Stimulated activated CD8-positive, alpha-beta memory T cell treated with anti-CD3 and anti-CD28 coated beads, Interleukin-15, amount 100 ng/mL, for 1 hour (primary cell): Measurements from ENCODE around the gene HNF4A.

Experiments
- DNase-seq: peaks from one replicate; pipeline ENCODE4 v3.0.0-alpha.2; 2020; ENCODE audit warnings: low read depth

The HNF4A gene

DNA sequence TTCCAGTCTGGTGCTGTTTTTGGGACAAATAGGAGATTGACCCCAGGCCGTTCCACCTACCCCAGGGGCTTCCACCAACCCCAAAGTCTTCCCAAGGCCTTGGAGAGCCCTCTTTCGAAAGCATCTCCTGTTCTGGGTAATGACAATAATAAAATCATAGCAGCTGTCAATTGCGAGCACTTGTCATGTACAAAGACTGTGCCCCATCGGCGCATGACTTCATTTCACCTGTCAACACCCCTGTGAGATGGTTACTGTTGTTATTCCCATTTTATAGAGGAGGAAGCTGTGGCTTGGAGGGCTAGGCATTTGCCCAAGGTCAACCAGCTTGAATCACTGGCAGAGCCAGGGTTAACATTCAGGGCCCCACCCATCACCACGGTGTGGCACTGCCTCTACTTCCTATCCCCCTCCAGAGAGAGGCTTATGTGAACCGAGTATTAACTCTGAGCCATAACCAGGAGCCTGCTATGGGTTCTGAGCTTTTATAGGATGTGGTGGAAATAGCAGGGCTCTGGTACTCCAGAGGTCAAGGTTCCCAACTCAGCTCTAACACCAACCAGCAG, 51.2 kb downstream of the HNF4A start:
- DNase-seq, result no peak

DNA sequence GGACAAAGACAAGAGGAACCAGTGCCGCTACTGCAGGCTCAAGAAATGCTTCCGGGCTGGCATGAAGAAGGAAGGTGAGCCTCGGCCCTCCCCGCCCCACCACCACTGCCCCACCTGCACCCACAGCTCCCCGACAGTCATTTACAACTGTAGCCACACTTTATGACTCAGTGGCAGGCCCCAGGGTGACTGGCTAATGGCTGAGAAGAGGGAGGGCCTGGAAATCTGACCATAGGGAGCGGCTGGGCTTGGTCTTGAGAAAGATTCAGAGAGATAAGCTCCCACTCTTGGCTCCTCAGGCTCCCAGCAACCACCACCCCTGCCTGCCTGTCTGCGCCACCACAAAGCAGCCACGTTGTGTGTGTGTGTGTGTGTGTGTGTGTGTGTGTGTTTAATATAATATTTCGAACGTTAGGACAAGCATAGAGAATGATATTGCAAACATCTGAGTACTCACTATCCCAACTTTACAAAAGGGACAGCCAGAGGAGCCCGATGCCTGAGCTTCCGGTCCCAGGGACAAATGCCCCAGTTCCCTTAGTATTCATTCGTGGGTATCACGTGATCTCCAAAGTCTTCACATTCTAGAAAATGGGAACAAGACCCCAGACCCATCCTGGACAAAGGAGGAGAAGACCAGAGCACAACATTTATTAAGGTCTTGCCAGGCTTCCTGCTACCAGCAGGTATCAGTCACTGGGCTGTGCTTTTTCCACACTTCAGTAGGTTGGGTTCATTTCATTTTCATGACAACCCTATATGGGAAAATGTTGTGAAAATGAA, 52.1 kb downstream of the HNF4A start:
- no peak for DNase-seq

DNA sequence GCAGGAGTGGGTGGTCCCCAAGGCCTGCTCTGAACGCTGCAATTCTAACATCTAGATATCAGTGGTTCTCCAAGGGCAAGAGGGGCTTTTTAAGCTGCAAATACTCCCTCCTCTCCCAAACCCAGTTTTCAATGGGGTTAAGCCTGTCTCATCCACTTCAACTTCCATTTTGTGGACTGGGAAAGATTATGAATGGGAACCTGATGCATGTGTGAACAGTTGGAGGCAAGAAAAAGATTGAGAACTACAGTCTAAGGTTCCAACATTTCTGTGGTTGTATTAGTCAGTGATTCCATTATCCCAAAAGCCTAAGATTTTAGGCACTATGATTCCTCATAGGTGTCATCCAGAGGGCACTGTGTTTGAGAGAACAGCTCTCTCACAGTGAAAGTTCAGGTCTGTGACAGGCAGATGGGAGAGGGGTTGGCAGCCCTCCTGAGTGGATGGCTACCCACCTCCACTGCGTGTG, 53.7 kb downstream of the HNF4A start:
- DNase-seq, result no peak

DNA sequence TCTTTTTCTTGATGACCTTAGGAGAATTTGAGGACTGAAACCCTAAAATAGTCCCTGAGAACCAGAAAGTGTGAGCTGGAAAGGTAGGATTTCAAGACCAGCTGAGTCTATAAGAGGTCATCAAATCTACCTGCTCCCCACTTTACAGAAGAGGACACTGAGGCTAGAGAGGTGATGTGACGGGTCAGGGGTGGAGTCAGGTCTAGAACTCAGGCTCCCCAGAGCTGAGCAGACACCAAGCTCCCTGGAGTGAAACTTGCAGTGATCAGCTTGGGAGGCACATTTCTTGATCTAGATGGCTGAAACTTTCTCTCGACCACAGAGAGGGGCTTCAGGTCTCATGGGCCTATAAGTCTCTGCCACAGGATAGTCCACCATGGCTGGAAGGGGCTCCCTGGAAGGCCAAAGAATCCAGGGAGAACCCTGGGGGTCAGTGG, 55.1 kb downstream of the HNF4A start:
- DNase-seq, result no peak

DNA sequence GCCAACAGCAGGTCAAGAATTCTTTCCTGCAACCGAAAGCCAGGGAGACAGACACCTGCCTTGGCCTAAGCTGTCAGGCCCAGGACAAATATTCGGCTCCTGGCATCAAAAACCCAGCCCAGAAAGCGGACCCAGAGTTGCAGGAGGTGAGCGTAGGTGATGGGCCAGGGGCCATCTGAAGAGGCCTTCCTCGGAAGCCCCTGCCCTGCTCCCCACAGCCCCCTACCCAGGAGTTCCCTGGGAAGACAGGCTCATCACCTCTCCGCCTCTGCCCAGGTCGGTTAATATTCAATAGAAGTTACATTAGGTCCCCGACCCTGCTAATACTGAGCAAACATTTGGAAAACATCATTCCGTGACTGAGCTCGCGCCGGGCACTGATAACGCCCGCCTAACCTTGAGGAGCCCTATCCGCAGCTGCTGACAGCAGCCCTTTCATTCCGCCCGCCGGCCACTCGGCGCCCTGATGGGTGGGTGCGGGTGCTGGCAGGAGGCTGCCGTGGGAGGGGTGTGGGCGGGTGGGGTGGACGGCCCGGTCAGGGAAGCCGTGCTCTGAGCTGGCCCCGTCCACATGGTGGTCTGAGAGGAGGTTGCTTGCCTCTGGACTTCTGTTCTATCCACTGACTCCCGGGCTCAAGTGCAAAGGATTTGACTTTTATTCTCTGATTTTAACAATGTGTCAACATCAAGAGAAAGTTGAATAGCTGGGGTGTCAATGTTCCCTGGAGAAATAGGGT, 55.7 kb downstream of the HNF4A start:
- DNase-seq, result no peak

DNA sequence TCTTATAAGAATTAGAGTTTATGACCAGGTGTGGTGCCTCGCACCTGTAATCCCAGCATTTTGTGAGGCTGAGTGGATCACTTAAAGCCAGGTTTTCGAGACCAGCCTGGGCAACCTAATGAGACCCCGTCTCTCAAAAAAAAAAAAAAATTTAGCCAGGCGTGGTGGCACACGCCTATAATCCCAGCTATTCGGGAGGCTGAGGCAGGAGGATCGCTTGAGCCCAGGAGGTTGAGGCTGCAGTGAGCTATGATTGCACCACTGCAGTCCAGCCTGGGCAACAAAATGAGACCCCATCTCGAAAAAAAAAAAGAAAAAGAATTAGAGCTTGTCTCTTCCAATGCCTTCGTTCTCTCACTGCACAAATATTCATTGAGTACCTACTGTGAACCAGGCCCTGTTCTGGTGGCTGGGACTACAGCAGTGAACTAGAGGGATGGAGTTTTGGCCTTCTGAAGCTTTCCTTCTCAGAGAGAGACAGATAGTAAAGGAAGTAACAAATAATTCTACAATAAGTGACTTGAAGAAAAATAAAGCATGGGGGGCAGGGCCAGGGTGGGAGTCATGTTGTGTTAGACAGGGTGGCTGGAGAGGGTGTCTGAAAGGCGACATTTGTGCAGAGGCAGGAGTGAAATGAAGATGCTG, 56.4 kb downstream of the HNF4A start:
- no peak for DNase-seq

DNA sequence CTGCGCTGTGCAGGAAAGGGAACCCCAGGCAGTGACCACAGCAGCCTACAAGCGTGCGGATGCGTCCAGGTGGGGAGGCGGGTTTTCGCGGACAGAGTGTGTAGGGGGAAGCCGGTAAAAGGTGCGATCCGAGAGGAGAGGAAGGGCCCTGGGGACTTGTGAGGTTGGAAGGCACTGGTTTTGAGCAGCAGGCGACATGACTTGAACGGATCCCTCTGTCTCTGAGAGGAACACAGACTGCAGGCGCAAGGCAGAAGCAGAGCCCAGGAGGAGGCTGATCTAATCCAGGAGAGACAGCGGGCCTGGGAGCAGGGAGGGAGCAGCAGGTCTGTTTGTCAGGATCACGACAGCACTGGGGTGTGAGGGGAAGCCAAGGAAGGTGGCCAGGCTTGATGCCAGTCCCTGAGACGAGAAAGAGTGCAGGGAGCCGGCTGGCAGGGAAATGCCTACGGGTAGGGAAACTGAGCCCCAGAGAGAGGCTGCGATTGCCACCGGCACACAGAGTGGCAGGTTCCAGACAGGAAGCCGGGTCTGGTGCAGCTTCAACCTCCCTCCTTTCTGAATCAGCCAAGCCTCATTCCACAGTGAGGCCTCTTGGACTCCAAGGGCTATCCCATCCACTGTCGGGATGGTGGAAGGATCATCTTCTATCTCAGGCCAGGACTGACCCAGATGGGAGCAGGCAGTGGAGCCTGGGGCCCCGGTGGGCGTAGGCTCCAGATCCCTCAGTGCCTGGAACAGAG, 57.1 kb downstream of the HNF4A start:
- DNase-seq, result no peak

DNA sequence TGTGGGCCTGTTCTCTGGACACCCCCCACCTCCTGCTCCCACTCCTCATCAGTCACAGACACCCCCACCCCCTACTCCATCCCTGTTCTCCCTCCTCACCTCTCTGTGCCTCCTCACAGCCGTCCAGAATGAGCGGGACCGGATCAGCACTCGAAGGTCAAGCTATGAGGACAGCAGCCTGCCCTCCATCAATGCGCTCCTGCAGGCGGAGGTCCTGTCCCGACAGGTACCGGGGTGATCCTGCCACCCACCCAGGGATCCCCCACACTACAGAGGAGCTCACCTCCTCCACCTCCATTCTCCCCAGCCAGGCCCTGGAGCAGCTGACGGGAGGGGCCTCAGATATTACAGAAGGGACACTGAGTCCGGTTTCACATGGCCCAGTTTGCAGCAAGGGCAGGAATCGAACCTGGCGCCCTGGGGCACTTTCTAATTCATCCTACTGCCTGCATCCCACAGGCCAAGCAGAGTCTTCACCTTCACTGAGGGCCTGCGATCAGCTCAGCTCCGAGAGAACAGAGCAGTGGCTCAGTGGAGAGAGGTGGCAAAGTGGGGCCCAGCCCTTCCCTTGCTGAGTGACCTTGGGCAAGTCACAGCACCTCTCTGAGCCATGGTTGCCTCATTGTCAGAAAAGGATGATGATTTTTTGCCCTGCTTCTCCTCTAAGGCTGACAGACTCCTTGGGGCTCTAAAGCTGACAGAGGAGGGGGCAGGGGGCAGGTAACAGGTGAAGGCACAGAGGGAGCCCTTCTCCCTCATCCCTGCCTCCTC, 58.3 kb downstream of the HNF4A start:
- DNase-seq, result no peak

DNA sequence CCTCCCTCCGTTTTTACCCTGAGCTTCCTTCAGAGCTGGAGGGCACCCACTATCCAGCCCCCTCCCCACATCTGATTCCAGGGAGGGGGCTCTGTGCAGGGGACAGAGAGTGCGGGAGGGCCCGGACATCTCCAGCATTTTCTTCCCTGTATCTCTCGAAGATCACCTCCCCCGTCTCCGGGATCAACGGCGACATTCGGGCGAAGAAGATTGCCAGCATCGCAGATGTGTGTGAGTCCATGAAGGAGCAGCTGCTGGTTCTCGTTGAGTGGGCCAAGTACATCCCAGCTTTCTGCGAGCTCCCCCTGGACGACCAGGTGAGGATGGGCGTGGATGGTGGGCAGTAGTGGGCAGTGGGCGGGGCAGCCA, 58.8 kb downstream of the HNF4A start:
- no peak for DNase-seq

DNA sequence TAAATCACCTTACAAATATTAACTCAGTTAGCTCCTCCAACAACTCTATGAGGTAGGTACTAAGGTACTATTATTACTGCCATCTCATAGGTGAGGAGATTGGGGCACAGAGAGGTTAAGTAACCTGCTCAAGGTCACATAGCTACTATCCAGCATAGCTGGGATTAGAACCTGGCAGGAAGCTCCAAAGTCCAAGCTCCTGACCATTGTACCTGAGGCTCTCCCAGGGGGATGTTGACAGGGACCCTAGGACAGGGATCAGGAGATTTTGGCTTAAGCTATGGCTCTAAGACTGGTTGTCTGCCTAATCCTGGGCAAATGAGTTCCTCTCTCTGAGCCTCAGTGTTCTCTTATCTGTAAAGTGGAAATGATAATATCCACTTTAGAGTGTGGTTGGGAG, 59.3 kb downstream of the HNF4A start:
- no peak for DNase-seq

DNA sequence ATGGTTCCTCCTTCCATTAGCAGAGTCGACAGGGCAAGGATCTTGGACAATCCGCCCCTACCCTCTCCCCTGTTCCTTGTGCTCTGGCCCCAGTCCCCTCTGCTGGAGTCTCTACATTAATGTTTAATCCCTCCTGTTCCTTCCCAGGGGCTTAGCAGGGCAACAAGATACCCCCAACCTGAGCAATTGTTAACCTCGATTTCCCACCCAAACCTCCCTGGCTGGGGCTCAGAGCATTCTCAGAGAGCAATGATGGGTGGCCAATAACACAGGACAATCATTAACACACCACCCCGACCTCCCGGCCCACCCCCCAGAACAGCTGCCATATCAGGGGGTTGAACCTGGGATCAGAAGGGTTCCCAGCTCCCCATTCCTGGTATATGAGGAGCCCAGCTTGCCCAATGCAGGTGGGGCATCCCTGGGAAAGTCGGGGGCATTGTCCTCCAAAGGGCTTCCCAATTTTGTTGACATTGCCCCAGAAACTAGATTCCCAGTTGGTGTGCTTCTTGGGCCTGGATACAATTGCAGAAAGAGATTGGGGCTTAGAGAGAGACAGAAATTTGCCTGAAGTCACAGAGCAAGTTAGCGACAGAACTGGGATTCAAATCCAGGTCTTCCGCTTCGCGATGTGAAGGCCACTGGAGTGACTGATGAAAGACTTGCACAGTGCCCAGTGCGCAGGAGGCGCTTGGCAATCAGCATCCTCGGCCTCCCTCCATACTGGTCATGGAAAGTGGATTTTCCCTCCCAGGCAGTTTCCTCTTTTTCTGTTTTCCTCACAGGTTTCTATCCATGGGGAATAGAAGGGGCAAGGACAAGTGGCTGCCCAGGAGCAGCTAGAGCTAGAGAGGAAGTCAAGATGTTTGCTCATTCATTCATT, 60.6 kb downstream of the HNF4A start:
- DNase-seq, result no peak

DNA sequence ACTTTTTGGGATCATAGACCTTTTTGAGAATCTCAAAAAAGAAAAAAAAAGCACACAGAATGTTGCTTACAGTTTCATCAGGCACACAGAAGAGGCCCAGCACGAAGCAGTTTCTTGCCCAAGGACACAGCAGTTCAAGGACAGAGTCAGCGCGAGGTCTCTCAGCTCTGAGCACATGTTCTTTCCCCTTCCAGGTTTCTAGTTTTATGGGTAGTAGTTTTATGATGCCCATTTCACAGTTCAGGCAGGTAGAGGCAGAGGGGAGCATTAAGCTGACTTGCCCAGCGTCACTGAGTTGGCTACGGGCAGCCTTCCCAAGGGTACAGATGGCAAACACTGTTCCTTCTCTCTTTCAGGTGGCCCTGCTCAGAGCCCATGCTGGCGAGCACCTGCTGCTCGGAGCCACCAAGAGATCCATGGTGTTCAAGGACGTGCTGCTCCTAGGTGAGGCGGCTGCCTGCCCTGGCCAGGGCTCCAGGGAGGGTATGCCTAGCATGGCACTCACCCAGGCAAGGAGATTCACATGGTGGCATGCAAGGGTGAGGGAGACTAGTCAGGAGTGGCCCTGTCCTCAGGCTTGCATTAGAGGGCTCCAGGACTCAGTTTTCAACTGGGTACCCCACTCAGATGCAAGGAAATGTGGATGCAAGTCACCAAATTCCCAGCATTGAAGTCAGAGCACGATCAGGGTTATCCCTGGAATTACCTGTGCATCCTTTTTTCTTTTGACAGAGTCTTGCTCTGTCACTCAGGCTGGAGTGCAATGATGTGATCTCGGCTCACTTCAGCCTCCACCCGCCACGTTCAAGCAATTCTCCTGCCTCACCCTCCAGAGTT, 62.8 kb downstream of the HNF4A start:
- DNase-seq, result no peak

DNA sequence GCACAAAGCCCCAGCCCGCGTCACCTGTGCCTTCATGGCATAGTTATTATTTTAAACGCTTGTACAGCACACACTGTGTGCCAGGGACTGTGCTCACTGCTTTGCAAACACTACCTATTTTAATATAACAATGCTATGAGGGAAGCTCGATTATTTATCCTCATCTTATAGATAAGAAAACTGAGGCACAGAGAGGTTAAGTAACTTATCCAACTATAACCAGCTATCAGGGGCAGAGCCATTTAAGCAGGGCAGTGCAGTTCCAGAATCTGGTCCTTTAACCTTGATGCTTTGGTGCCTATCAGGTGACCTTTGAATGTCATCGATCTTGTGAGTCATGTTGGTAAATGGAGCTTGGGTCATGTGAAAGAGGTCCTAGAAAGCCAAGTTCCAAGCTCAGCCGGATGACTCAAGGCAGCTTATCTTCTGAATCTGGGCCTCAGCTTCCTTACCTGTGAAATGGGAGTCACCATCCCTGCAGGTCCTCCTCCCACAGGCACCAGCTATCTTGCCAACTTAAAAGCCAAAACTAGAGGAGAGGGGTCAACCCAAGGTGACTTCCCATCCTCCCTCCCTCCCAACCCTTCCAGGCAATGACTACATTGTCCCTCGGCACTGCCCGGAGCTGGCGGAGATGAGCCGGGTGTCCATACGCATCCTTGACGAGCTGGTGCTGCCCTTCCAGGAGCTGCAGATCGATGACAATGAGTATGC, 63.8 kb downstream of the HNF4A start:
- no peak for DNase-seq

DNA sequence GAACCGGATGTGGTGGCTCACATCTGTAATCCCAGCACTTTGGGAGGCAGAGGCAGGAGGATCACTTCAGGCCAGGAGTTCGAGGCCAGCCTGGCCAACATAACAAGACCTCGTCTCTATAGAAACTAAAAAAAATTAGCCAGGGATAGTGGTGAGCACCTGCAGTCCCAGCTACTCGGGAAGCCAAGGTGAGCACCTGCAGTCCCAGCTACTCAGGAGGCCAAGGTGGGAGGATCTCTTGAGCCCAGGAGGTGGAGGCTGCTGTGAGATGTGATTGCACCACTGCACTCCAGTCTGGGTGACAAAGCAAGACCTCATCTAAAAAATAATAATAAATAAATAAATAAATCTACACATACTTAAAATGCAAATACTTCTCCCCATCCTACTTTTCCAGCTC, 65.0 kb downstream of the HNF4A start:
- DNase-seq, result no peak

DNA sequence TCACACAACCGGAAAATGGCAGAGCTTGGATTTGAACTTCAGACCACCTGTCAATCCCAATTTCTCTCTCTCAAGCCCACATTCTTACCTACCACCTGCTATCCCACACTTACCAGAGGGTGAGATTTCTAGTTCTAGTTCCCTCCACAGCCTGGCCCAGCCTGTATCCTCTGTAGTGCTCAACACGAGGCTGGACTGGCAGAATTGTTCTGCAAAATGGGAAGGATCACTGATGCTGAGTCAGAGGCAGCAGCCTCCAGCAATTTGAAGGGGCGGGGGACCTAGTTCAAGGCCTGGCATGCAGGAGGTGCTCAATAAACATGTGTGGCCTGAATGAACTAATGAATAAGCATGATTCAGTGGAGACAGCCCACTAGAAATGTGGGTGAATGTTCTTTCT, 66.6 kb downstream of the HNF4A start:
- DNase-seq, result no peak

DNA sequence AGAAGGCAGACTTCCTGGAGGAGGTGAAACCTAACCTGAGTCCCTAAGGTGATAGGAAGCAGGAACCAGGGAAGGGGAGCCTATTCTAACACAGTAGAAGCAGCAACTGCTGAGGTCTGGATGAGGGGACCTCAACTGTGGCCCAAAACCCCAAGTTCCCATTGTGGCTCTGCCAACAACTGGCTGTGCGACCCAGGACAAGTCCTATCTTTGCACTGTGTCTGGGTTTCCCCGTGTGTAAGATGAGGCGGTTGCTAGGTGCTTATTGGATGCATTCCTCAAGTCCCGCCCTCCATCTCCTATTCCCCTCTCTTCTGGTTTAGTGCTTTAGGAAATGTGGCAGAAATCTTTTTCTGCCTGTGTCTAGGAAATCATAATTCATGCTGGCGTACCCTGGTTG, 68.0 kb downstream of the HNF4A start:
- no peak for DNase-seq

DNA sequence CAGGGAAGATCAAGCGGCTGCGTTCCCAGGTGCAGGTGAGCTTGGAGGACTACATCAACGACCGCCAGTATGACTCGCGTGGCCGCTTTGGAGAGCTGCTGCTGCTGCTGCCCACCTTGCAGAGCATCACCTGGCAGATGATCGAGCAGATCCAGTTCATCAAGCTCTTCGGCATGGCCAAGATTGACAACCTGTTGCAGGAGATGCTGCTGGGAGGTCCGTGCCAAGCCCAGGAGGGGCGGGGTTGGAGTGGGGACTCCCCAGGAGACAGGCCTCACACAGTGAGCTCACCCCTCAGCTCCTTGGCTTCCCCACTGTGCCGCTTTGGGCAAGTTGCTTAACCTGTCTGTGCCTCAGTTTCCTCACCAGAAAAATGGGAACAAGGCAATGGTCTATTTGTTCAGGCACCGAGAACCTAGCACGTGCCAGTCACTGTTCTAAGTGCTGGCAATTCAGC, 68.6 kb downstream of the HNF4A start:
- DNase-seq, result no peak

DNA sequence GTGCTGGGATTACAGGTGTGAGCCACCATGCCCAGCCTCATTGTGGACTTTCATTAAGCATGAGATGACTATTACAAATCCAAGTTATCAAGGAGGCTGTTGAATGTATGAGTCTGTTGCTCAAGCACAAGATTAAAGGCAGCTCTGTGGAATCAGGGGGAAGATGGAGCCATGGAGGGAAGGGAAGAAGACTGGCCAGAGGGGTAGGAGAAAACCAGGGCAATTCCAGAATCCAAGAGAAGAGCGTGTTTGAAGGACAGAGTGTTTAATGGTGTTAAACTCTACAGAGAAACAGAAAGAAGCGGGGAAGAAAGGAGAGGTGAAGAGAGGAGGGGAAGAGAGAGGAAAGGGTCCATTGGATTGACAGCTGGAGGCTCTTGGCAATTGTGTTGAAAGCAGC, 70.4 kb downstream of the HNF4A start:
- DNase-seq, result no peak
